Globus pallidus (tissue), 1 donor: ENCODE measurements around the gene TTBK2.

Source experiments
- DNase-seq: peaks from one replicate; pipeline ENCODE4 v3.0.0-alpha.2; 2015; ENCODE audit warnings: low spot score

TTBK2 gene

DNA sequence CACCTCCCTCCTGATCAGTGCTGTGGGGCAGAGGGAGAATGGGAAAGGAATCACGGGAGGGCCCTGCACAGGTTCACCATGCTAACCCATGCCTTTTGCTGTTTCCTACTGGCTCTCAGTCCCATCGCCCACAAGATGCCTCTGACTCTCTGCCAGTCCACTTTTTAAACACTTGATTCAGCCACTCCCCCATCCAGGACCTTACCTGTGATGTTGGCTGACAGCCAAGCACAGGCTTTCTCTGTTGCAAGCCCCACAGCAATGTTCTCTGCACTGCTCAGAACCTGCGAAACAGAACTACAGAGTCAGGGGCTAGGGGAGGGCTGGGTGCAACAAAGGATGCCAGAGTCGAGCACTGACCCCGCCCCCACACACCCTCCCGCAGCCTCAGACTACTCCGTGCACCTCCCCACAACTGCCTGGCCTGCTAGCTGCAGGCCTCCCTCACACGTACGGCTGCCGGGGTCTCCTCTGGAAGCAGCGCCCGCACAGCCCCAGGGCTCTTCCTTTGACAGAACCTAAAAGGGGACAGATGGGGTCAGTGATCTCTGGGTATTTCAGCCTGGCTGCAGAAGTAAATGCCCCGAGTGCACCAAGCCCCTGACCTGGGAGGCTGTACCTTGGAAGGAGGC lies 192.7 kb downstream of the TTBK2 start:
- DNase-seq = no peak

DNA sequence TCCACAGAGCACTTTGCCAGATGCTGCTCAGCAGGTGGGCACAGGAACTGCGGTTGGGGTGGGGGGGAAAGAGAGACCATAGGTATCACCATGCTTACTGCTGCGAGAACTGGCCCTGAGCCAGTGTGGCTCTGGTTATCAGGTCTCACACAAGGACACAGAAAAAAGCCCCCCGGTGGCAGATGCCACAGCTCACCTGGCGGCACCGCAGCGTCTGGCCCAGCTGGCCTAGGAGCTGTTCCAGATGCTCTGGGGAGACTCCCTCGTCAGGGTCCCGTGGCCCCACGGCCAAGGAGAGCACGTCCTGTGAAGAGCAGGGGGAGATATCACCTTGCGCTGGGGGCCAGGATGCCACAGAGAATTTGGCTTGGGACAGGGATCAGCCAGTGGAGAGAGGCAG lies 194.5 kb downstream of the TTBK2 start:
- DNase-seq = no peak

DNA sequence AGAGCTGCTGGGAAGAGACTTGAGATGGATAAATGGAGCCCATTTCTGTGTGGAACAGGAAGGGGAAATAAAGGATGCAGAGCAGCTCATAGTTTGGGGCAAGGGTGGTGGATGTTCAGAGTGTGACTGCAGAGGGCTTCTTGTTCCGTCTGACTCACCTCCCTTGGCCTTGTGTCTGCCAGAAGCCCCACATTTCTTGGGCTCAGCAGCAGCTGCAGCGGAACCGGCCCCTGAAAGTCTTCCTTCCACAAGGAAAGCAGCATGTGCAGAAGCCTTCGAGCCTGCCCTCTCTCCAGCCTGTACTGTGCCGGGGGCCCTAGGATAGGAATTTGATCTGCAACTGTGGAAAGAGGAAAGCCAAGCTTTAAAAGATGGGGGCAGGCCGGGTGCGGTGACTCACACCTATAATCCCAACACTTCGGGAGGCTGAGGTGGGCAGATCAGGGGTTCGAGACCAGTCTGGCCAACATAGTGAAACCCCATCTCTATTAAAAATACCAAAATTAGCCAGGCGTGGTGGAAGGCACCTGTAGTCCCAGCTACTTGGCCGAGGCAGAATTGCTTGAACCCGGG lies 195.2 kb downstream of the TTBK2 start:
- no peak for DNase-seq

DNA sequence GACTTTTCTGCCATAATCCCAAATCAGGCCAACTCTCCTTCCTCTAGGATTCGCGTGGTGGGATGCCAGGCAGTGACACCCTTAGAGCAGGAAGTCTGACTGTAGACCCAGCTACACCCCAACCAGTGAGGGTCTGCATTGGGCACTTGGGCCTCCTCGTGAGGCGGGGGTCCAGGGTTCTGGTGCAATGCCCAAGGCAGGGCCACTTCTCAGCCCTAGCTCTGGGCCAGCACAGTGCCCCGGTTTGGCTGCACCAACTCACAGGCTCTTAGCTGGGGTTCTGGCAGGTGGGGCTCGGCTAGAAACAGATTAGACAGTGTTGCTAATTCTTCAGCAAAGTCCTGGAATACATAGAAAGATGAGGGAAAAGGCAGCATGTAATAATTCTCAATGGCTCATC lies 196.3 kb downstream of the TTBK2 start:
- no peak for DNase-seq

DNA sequence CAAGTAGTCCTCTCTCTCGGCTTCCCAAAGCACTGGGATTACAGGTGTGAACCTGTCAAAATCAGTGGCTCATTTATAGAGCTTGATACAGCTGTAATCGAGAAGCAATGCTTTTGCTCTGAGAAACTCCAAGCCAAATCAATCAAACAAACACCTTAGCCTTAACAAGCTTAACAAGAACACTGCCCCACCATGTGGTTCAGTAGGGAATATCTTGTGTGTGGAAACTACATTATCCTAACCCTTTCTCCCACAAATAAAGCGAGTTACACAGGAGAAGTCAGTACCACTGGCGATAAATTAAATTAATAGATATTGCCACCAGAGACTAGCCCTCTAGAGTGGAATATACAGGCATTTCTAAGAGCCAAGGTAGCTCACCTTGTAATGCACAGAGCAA lies 197.5 kb downstream of the TTBK2 start:
- DNase-seq = no peak

DNA sequence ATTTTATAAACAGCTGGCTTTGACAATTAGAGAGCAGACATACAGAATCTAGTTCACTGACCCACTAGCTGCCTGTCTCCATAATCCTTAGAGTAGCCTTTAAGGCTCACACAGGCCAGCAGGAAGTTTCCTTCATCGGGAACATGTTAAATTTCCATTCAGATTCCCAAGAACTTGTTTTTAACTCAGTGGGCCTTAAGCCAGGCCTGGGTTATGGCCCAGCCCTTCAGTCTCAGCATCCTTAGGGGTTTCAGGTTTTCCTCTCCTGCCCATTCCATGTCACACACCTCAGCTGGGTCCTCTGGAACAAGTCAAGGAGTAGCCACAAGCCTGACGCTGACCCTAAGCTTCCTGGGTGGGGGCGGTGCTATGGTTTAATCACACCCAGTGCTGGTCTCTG lies 198.7 kb downstream of the TTBK2 start:
- no peak for DNase-seq

DNA sequence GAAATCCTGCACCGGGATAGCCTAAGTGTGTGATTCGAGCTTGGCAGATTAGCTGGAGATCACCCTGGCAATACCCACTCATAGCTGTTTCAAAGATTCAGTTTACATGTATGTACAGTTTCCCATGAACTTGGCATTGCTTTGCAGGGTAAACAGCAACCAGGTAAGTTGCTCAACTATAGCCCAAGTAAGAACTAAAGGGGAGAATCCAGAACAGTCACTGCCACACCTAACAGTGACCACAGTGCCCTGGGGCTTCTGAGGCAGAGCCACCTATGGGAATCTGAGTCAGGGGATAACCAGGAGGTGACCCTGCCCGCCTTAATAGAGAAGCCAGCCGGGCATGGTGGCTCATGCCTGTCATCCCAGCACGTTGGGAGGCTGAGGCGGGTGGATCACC lies 199.6 kb downstream of the TTBK2 start:
- no peak for DNase-seq

DNA sequence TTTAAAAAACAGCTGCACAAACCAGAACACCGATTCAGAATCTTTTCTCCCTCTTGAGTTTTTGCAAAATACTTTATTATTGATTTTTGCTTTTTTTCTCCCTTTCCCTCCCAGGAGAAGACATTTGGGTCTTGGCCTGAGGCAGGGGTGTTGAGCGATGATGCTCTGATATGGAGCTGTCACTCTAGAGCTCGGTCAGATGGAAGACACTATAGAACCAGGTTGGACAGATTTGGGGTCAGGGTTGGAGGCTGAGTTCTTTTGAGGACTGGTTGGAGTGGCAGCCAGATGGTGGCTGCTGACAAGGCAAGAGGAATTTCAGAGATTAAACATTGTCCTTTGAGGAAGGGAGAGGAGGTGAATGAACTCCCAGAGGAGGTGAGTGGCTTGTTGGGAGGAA lies 200.5 kb downstream of the TTBK2 start:
- no peak for DNase-seq

DNA sequence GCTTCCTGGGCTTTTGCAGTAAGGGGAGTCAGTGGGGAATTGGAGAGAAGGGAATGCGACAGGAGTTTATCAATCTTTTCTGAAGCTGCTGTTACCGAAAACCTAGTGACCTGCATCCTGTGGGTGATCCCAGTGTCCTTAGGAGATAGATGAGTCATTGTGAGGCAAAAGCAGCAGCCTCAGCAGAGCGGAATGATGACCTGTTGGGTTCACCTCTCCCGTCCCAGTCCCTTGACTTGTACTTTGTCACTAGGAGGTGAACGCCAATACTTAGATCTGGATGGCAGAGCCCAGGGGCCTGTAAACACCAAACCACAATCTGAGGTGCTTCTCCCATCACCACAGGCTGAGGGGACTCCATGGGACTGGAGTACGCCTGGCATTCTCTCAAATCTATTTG lies 201.5 kb downstream of the TTBK2 start:
- DNase-seq = no peak

DNA sequence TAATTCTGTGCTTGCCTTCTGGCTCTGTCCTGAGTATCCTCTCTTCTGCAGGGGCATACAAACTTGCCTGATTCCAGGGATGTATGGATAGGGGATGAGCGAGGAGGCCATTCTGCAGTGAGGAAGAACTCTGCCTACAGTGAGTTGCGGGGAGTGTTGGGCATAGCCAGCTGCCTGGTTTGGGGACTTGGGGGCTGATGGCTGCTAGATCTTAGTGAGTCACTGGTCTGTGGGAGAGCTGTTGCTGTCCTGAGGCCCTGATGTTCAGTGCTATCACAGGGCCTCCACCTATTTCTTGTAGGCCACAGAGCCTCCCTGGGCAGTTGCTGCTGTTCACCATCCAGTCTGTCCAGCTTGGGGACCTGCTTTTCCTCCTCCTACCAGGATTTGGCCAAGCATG lies 204.0 kb downstream of the TTBK2 start:
- no peak for DNase-seq

DNA sequence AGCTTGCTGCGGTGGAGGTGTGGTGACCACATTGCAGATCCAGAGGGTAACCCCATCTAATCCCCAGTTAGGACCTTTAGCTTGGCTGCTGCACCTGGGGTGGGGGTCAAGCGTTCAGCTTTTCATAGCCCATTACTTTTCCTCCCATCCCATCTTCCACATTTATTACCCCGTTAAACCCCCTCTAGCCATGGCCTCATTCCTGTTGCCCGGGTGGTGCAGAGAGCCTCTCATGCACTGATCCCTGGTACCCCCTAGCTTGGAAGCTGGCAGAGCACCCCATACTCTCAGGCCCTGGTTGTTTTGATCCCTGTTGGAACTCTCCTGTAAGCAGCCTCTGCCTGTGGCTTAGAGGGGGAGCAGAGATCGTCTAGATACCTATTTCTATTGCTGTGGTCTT lies 204.5 kb downstream of the TTBK2 start:
- DNase-seq = no peak

DNA sequence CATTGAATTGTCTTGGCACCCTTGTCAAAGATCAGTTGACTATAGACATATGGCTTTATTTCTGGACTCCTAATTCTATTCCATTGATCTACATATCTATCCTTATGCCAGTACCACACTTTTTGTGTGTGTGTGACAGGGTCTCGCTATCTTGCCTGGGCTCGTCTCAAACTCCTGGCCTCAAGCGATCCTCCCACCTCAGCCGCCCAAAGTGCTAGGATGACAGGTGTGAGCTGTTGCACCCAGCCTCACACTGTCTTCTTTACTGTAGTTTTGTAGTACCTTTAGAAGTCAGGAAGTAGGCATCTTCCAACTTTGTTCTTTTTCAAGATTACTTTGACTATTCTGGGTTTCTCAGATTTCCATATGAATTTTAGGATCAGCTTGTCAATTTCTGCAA lies 208.0 kb downstream of the TTBK2 start:
- no peak for DNase-seq

DNA sequence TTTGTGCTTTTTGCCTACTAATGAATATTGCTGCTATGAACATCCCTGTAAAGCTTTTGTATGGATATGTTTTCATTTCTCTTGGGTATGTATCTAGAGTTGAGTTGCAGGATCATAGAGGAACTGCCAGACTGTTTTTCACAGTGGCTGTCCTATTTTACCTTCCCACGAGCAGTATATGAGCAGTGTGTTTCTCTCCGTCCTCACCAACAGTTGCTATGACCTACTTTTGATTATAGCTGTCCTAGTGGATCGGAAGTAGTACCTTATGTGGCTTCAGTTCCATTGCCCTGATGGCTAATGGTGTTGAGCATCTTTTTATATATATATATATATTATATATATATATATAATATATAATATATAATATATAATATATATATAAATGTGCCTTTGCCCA lies 208.8 kb downstream of the TTBK2 start:
- DNase-seq = no peak

DNA sequence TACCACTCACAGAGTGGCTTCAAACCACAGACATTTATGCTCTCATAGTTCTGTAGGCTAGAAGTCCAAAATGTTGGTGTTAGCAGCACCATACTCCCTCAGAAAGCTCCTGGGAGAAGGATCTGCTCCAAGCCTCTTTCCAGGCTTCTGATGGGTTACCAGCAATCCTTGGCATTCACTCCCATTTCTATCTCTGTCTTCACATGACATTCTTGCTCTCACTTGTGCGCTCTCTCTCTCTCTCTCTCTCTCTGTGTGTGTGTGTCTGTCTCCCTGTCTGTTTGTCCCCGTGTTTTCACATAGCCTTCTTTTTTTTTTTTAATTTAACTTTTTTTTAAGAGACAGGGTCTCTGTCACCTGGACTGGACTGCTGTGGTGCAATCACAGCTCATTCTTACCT lies 209.9 kb downstream of the TTBK2 start:
- DNase-seq = no peak

DNA sequence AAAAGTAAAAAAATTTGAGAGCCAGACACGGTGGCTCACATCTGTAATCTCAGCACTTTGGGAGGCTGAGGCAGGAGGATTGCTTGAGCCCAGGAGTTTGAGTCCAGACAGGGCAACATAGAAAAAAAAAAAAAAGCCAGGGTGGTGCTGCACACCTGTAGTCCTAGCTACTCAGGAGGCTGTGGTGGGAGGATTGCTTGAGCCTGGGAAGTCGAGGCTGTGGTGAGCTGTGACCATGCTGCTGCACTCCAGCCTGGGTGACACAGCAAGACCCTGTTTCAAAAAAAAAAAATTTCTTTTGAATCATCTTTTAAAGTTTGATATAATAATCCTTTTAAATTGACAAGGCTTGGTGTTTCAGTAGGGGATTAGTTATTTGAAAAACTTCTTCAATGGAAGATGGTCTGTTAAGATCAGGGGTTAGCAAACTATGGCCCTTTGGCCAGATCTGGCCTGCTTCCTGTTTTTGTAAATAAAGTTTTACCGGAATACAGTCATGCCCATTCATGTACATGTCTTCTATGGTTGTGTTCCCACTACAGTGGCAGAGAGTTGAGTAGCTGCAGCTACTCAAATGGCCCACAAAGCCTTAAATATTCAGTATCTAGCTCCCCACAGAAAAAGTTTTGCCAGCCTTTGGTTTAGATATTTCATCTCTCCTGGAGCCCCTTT lies 212.6 kb downstream of the TTBK2 start:
- DNase-seq = no peak

DNA sequence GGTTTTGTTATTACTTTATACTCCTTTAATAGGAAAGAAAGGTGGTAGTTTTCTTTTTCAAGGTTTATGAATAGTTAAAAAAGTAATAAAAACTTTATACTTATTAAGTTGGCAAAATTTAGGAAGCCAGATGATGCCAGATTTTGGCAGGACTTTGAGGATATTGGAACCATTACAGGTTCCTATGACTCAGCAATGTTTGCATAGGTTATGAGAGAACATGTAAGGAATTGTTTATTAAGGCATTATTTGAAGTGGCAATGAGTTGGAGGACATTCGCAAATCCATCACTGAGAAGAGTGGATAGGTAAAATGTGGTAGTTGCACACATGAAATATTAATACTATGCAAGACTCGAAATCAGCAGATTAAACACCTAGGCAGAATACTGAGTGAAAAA lies 213.5 kb downstream of the TTBK2 start:
- DNase-seq = no peak

DNA sequence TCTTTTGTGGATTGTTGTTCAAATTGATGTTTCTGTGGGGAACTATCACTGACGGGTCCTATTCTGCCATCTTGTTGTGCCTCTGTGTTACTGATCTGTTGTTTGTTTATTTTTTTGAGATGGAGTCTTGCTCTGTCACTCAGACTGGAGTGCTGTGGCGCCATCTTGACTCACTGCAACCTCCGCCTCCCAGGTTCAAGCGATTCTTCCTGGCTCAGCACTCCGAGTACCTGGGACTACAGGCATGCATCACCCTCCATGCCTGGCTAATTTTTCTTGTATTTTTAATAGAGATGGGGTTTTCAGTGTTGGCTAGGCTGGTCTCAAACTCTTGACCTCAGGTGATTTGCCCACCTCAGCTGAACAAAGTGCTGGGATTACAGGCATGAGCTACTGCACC lies 215.2 kb downstream of the TTBK2 start:
- DNase-seq = no peak

DNA sequence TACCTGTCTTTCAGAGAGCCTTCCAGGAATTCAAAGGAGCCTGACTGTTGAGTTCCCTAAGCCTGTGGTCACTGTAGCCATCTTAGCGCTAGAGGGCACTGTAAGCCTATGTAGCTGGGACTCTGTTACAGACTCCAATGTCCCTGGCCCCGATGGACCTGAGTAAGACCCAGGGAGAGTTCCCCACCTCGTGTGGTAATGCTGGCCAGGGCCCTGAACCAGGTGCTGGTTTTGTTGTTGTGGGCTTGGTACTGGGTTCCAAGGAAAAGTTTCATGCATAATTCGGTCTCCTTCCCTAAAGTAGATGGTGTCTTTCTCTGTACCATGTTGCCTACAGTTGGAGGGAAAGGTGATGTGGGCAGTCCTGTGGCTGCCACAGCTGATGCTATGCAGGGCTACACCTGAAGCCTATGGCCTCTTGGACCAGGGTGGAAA lies 216.1 kb downstream of the TTBK2 start:
- peak; percentile 64 for DNase-seq

DNA sequence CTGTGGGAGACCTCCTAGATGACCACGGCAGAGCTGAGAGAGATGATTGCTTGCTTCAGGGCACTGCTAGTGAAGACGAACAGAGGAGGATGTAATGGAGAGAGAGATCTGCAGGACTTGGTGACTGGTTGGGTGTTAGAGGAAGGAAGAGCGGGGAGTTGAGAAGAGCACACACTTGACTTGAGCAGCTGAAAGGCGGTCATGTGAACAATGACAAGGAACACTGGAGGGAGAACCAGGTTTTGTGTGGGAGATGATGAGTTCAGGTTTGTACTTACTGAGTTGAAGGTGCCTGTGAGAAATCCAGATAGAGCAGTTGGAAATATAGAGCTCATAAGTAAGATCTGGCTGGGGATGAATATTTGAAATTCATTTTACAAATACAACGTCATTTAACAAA lies 224.0 kb downstream of the TTBK2 start:
- DNase-seq = no peak

DNA sequence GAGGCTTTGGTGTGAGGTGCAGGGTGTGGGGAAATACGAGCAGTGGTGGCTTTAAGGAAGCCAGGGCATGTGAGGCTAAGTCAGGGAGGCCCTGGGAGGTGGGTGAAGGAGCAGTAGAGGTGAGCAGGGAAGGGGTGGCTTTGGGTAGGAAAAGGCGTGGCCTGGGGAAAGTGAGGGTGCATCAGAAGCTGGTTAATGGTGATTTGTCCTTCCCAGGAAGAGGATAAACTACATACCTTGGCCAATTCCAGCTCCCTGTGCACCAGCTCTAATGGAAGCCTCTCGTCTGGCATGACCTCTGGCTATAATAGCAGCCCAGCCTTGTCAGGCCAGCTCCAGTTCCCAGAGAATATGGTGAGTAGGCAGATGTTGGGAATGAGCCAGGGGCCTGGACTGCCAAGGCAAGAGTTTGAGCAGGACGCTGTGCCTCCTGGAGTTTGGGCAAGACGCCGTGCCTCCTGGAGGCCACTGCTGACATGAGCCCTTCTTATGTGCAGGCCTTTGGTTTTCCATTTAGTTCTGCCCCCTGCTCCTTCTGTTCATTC lies 225.0 kb downstream of the TTBK2 start:
- no peak for DNase-seq

DNA sequence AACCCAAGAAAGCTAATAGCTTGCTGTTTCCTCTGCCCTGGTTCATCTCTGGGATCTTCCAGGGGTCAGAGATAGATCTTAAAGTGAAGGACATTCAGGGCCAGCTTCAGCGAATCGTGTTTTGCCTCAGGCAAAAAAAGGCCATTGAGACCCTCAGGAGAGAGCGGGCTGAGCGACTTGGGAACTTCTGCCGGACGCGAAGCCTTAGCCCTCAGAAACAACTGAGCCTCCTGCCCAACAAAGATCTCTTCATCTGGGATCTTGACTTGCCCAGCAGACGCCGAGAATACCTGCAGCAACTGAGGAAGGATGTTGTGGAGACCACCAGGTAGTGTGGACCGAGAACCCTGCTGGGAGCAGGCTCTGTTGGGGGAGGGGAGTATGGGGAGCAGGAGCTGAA lies 226.2 kb downstream of the TTBK2 start:
- DNase-seq = no peak

DNA sequence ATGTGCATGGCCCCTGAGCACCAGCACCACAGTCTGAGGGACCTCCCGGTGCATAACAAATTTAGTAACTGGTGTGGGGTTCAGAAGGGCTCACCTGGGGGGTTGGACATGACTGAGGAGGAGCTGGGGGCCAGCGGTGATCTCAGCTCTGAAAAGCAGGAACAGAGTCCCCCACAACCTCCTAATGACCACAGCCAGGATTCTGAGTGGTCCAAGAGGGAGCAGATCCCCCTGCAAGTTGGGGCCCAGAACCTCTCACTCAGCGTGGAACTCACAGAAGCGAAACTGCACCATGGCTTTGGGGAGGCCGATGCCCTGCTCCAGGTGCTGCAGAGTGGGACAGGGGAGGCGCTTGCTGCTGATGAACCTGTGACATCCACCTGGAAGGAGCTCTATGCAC lies 226.6 kb downstream of the TTBK2 start:
- DNase-seq = no peak

DNA sequence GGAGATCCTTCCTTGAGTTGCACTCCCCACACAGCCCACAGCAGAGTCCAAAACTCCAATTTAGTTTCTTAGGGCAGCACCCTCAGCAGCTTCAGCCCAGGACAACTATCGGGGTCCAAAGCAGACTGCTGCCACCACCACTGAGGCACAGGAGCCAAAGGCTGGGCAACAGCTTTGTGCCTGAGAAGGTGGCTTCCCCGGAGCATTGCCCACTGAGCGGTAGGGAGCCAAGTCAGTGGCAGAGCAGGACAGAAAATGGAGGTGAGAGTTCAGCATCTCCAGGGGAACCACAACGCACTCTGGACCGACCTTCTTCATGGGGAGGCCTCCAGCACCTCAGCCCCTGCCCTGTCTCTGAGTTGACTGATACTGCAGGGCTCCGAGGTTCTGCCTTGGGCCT lies 227.1 kb downstream of the TTBK2 start:
- no peak for DNase-seq

DNA sequence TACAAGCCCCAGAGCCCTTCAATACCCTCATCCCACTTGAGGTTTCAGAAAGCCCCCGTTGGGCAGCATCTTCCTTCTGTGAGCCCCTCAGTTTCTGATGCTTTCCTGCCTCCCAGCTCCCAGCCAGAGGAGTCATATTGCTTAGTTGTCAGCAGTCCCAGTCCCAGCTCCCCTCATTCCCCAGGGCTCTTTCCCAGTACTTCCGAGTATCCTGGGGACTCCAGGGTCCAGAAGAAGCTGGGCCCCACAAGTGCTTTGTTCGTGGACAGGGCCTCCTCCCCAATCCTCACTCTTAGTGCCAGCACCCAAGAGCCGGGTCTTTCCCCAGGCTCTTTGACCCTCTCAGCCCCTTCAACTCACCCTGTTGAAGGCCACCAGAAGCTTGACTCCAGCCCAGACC lies 227.6 kb downstream of the TTBK2 start:
- DNase-seq = no peak
